Umbilical cord (tissue), 2 donors: Measurements from ENCODE around the gene RALY. TPM values are rescaled to one million over a fixed set of nuclear protein-coding genes. Genes with fewer than 3 reads are reported as not detected.
A peak's percentile ranks its signal among the peaks of the same experiment; 100 is the strongest.

ENCODE experiments used
- DNase-seq: peaks from one replicate; pipeline ENCODE4 v3.0.0-alpha.2; 2015; ENCODE audit warnings: low spot score
- total RNA-seq: library from RNA; depleted of rRNA; stranded (reverse); fragments of >200 nt; gene quantifications from one replicate; pipeline ENCODE4 v1.2.3, GENCODE V29; 2014; ENCODE audit warnings: low replicate concordance; ENCODE audit not compliant: insufficient read depth

RALY gene
- total RNA-seq, 1 donor from 2014 or later: 68.4 TPM

DNA sequence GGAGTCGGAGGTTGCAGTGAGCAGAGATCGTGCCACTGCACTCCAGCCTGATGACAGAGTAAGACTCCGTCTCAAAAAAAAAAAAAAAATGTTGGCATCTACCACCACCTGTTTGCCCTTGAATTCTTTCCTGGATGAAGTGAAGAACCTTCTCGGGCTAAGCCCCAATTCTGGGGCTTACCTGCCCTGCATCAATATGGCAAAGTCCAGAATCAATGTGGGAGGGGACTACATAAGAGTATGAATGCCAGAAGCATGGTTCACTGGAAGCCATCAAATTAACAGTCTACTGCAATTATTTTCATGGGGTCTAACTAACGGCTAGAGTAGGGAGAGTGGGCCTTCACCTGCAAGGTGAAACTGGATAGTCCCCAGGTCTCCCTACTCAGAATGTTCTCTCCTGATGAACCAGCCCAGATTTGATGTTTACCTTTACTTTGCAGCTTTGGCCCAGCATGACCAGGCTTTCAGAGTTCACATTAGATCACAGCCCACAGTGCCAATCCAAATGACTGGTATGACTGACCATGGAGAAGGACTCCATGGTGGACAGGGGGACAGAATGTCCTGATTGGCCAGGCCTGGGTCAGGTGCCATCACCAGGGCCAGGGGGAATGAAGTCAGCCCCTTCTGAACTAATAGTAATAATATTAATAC is 7.0 kb upstream of the RALY start:
- DNase-seq: no peak

DNA sequence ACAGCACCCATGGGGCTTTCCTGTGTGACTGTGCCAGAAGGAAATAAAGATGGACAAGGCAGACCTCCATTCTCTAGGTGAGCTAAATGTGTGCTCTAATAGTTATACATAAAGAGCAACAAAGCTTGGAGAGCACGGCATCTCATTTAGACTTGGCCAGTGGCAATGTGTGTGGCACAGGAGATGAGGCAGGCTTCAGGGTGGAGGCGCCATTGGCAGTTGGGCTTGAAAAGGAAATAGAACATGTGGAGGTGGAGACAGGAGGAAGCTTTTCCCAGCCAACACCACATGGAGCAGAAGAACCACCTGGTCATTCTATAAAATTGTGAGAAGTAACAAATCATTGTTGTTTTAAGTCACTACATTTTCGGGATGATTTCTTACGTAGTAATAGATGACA is 3.6 kb upstream of the RALY start:
- no peak for DNase-seq

DNA sequence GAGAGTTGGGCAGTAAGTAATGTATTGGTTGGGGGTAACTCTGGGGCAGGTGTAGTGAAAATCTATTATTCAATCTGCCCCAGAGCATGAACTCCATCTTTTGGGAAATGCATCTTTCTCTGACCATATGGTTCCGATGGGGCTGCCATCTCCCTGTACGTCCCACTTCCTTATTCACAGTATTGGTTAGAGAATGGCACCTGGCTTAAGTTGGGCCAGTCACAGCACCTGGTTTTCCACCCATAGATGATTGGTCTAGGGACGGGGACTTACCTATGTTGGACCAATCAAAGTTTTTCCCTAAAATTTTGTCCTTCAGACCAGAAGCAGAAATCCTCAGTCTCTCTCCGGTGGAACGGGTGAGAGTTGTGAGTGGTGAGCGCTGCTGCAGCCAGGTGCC is 2.2 kb upstream of the RALY start:
- no peak for DNase-seq

DNA sequence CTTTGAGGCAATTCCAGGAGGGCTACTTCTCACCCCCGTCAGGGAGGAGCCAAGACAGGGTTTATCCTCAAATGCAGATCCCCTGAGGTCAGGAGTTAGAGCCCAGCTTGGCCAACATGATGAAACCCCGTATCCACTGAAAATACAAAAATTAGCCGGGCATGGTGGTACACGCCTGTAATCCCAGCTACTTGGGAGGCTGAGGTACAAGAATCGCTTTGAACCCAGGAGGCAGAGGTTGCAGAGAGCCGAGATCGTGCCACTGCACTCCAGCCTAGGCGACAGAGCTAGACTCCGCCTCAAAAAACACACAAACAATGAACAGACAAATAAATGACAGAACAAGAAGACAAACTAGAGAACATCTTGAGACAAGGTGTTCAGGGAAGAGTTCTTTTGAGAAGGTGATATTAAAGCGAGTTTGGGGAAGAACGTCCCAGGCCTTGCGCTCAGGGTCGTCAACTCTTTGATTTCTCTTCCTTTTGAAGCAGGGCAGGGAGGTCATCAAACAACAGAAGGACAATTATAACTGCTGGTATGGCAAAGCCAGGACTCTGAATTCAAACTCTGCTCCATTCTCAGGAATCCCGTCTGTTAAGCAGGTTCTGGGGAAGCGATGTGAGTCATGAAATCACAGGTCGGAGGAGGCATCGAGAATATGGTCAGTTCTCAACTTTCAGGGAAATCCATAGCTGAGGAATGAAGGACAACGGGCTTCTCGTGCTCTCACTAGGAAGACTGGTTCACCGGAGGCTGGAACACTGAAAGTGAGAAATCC is 1.4 kb upstream of the RALY start:
- no peak for DNase-seq

DNA sequence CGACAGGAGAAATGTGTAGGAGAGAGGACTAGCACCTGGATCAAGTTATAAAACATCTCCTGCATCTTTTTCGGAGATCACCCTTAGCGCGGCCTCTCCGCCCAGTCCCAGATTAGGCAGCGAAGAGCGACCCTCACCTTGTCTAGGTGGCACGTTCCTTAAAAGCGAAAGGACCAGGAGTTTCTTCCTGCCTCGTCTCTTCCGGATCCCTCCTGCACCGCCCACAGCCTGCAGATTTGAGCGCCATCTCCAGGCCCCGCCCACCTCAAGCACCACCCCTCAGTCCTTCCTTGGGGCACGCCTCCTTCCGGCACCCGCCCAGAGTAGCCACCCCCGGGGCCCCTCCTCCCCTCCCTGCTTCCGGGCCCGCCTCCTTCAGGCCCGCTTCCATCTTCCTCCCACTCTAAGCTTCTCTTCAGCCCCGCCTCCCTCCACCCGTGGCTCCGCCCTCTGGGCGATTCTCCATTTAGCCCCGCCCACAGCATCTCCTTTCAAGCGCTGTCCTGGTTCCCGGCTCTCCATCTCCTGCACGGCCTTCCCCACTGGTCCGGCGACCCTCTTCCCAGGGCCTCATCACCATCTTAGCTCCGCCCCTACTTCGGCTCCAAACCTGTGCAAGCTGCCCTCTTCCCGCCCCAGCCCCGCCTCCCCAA is 662 bp upstream of the RALY start:
- peak; percentile 100 for DNase-seq

DNA sequence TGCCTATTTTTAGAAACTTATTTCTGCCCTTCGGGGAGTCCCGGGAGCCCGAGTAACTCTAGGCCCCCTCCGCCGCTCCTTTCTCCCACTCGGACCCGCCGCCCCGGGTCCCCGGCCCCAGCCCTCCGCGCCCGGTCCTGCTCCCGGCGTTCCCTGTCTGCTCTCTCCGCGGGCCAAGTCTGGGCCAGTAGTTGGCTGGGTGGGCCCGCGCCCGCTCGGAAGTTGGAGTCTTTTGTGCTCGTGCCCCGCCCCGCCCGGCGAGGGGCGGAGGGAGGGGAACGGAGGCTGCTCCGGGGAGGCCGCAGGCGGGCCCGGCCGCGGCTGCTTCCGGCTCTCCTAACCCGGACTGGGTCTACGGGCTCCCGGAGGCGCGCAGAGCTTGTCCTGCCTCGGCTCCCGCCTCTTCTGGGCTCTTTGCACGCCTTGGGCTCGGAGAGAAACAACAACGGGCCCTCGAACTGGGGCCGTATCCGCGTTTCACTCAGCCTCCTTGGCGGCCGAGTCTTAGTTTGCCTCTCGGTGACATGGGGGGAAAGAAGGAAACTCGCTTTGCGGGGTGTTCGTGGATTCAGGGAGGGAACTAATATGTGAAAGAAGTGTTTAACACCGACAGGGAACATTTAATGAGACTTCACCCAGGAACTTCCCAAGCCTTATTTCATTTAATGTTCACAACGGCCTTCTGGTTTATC is 657 bp downstream of the RALY start:
- peak; percentile 88 for DNase-seq

DNA sequence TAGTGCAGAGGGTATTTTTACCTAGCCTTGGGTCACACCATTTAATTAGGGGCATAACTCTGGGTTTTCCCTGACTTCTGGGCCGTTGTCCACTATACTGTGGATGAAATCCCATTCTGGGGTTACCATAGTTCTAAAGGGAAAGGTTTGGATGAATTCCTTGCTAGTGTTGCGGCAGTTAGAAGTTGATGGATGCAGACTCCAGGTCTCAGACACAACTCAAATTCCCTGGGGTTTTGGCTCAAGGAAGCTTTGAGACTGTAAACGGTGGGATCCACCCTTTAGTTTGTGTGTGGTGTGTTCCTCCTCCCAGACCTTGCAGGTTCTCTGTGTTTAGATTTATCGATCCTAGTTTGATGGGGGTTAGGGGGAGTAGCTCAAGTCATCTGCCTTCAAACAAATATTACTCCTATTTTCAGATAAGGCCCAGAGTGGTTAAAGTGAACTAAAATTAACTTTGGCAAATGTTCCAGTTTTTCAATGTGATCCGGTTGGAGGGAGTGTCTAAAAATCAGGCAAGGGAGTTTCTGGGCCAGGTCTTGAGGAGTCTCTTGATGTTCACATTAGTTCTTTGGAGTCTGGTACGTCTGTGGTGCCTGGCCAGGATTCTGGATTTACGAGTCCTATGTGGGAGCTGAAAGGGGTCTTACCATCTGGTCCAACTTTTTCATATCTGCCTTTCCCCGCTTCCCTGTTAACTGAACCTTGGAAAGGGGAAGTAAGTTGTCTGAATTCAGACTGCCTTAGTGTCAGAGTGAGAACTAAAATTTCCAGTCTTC is 1.5 kb downstream of the RALY start:
- DNase-seq: peak; percentile 55

DNA sequence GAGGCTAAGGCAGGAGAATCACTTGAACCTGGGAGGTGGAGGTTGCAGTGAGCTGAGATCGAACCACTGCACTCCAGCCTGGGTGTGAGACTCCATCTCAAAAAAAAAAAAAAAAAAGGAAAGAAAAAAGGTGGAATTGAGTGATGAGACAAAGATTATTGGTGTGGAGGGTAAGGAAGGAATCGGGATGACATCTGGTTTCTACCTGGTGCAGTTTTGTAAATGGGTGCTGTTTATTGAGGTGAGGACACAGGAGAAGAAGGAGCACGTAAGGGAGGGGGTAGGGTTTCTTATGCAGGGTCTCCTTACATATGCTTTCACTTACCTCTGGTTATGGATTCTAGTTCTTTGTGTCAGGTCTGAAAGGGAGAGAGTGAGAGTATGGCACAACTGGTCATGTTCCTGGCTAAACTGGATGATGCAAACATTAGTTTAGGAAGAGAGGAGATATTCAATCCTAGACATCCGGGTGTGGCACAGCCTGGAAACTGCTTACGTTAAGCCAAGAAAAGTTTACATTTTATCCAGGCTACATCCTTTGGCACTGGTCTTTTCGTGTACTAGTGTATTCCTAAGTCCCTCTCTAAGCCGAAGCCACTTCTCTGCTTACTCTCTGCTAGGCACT is 5.4 kb downstream of the RALY start:
- DNase-seq: peak; percentile 58

DNA sequence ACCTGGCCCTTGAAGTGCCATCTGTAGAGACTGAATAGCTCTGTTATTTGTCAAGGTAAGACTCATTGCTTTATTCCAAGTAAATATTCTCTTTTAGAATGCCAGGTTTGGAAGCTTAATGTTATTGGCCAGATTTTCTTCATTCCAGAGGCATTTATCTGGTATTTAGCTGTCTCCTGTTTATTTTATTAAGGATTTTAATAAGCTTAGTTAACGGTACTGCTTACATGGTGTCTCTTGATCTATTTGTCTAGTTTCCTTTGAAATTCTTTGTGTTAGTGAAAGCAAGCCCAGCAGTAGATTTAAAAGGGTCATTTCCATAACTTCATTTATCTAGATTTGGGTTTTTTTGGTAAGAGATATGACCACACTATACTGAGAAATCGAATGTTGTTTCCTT is 7.7 kb downstream of the RALY start:
- no peak for DNase-seq

DNA sequence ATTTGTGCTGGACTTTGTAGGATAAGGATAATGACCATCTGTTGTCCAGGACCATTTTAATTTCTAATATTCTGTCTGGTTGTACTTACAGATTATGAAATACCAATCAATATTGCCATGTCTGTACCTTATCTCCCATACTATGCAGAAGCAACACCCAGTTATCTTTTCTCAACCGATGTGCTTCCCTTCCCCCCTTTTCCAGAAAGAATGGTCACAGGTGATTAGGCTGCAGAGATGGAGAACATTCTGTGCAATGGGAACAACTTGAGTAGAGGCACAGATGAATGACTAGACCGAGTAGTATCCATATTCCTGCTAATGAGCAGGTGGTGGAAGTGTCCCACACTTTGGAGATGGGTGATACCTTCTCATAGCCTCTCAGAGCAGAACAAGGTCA is 10.5 kb downstream of the RALY start:
- no peak for DNase-seq

DNA sequence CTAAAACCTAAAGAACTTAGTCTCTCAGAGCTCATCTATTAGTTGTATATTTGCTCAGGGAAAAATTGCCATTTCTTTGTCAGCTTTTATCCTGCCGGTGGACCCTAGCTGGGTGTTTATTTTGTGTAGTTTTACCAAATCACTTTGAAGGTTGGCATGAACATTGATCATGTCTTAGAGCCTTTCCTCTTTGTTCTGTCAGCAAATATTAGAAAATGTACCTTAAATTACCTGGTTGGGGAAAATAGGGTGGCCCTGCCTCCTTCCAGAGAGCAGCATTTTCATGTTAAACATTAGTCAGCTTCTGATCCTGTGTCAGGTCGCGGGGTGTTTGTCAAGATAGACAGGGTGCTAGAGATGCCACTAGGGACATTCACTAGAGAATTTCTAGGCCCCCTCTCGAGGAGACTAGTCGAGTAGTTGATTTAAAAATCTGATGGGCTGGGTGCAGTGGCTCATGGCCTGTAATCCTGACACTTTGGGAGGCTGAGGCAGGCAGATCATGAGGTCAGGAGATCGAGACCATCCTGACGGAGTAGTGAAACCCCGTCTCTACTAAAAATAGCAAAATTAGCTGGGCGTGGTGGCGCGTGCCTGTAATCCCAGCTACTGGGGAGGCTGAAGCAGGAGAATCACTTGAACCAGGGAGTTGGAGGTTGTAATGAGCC is 11.2 kb downstream of the RALY start:
- no peak for DNase-seq

DNA sequence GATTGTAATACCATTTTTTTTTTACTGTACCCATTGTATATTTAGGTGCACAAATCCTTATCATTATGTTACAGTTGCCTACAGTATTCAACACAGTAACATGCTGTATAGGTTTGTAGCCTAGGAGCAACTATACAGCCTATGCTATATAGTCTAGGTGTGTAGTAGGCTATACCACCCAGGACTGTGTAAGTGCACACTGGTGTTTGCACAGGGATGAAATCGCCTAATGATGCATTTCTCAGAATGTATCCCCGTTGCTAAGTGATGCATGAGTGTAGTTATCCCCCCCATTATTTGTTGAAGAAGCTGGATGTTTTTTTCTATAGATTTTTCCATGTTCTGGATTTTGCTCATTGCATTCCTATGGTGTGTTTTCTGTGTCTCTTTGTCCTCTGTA is 12.9 kb downstream of the RALY start:
- no peak for DNase-seq

DNA sequence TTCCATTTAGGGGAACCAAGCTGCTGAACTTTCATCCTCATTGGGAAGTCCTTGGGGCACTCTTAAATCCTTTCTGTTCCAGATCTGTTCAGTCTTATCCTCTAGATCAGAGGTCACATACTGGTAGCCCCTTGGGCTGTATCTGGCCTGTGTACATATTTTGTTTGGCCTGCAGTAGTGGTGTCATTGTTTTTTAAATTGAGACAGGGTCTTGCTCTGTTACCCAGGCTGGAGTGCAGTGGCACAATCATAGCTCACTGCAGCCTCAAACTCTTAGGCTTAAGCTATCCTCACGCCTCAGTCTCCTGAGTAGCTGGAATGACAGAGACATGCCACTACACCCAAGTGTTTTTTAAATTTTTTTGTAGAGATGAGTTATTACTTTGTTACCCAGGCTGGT is 14.8 kb downstream of the RALY start:
- no peak for DNase-seq

DNA sequence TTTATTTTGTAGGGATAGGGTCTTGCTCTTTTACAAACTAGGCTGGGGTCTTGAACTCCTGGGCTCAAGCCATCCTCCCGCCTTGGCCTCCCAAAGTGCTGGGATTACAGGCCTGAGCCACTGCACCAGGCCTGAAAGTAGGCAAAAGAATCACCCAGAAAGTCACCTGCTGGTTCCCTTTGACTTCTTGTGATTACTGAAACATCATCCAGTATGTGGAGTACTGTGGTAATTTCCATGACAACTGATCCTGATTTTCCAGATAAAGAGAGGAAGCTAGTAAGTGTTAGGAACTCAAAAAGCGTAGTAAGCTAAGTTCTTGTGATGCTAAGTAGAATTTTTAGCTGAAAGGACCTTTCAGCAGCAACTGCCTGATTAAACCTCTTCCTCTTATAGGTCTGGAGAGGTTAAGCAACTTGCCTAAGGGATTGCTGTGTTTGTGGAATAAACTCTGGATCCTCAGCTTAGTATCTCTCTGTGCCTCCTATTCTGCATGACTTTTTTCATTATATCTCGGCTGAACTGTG is 16.8 kb downstream of the RALY start:
- DNase-seq: peak; percentile 83

DNA sequence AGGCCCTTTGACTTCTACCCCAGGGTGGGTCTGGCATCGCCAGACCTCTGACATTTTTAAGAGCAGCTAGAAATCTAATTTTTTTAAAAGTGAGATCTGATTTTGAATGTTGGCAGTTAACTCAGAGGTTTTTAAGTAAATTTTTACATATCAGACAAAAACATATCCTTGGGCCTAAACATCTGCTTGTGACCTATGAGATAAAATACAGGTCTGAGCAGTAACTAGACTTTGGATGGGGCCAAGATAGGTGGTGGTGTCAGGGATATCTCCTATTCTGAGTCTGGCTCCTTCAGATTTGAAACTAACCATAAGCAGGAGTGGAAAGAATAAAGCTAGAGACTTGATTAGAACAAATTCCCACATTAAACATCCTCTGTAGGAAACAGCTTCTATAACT is 17.6 kb downstream of the RALY start:
- peak; percentile 26 for DNase-seq

DNA sequence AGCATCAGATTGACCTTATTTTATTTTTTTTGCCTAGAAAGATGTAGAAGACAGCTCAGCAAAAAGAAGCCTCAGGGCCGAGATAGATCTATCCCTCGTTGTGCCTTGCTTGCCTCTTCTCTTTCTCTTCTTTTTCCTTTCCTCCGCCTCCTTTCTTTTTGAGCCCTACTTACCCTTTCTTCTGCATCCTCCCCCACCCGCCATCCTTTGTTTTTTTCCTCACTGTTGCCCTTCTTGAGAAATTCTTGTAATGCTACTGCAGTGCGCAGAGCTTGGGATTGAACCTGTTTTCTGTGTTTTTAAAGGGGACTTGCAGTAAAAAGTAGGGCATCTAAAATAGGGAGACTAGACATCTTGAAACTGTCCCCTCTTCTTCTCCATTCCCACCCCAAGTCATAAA is 18.6 kb downstream of the RALY start:
- DNase-seq: no peak

DNA sequence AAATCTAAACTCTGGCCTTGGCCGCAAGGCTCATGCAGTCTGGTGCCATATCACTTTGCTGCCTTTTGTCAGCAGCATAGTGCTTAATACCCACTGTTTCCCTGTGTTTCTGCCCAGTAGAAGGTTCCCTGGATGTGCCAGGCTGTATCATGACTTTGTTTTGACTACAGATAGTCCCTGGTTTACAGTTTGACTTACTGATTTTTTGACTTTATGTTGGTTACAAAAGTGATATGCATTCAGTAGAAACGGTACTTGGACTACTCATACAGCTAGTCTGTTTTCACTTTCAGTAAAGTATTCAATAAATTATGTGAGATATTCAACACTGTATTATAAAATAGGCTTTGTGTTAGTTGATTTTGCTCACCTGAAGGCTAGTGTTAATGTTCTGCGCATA is 19.0 kb downstream of the RALY start:
- DNase-seq: no peak

DNA sequence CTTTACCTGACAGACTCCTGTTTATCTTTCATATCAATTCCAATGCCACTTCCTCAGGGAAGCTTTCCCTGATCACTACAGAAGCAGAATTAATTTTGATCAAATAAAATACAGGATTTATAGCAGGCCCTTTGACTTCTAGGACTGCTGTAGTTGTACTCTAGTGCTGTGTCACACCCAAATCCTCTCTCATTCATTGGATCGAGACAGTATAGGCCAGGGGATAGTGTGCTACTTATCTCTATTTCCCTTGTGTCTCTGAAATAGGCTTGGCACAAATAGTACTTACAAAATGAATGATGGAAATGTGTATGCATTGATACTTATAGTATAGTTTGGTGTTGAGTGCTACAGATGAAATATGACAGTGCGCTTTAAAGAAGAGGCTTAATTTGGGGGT is 19.8 kb downstream of the RALY start:
- DNase-seq: no peak

DNA sequence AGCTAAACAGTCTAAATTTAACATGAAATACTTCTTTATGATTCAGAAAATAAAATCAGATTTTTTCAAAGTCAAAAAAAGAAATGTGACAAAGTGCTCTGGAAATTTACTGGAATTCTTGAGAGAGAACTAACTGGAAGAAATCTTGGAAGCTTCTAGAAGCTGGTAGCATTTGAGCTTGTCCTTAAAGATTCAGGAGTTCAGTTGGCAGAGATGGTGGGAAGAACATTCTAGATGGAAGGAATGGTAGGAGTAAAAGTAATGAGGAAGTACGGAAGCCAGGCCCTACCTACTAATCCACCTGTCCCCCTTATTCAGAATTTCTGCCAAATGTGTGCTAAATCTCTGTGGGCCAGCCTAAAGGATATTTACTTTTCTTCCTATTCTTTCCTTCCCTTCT is 21.2 kb downstream of the RALY start:
- DNase-seq: no peak
